Activated CD4-positive, alpha-beta T cell treated with anti-CD3 and anti-CD28 coated beads, Interleukin-2, amount 50 U/mL, for 24 hours (primary cell): ENCODE data around the gene CST7.

ENCODE experiments used
- DNase-seq, 2 donors: peaks; one replicate each; pipeline ENCODE4 v3.0.0-alpha.2; 2020; ENCODE audit warnings: low read depth in 1 of 2, low spot score in 1 of 2

The CST7 gene

DNA sequence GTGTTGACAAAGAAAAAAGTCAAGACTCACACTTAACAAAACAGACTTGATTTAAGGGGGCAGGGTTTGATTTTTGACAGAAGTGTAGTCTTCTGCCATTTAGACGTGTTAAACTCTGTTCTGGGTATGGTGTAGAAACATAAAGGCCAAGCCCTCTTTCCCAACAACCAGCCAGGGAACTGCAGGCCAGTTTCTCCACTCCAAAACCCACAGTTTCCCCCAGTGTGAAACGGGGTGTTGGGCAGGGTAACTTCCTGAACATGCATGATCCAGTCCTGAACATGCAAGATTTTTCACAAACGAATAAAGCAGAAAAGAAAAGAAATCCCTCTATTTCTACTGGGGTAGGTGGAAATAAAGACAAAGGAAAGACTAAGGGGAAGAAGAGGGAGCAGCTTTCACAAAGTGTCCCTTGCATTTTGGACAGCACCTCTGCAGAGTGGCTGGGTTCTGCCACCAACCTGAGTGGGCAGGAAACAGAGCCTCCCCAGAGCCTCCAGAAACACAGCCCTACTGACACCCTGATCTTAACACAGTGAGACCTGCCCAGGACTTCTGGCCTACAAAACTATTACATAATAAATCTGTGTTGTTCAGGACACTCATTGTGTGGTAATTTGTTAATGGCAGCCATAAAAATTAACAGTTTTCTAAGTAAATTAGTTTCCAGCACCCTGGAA lies 36.0 kb downstream of the CST7 start:
- no peak for DNase-seq

DNA sequence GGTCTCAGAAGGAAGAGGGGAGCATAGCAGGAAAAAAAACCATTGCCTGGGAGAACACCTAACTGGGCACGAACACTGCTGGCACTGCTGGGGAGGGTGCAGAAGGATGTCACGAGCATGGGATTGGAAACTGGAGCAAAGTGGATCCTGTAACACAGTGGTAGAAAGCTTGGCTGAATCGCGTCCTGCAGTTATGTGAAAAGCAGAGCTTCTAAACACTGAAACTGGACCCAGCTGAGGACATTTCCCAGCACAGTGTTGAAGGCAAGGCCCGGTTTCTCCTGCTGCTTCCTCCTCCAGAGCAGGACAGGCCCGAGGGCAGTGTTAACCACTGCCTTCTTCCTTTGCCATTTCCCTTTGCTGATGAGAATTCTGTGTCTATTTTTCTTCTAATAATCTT lies 36.7 kb downstream of the CST7 start:
- no peak for DNase-seq

DNA sequence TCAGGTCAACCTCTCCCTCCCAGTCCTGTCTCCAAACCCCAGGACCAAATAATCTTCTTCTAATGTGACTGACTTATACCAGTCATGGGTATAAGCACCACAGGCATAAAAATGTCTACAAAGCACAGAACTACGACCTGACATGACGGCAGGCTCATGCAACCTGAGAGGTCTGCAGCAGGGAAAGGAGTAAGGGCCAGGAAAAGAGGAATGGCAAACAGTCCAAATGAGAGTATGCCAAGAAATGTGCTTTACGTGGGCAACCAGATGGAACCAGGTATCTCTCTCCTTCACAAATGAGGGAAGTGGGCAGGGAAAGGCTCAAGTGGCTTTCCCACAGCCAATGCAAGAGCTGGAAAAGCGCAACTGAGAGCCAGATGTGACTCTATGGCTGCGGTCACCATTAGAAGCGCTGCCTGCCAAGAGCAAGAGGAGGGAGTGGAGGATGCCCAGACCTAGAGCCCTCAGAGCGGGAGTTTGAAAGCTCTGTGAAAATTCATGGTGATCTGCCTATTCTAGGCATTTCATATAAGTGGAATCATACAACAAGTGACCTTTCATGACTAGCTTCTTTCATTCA lies 37.5 kb downstream of the CST7 start:
- no peak for DNase-seq

DNA sequence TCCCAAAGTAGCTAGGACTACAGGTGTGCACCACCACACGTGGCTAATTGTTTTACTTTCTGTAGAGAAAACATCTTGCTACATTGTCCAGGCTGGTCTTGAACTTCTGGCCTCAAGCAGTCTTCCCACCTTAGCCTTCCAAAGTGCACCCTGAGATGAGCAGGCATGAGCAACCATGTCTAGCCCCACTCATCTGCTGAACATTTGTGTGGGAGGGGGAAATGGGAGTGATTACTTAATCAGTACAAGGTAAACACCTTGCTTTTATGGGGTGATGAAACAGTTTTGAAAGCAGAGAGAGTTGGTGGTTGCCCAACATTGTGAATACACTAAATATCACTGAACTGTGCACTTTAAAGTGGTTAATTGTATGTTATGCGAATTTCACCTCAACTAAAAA lies 38.2 kb downstream of the CST7 start:
- no peak for DNase-seq

DNA sequence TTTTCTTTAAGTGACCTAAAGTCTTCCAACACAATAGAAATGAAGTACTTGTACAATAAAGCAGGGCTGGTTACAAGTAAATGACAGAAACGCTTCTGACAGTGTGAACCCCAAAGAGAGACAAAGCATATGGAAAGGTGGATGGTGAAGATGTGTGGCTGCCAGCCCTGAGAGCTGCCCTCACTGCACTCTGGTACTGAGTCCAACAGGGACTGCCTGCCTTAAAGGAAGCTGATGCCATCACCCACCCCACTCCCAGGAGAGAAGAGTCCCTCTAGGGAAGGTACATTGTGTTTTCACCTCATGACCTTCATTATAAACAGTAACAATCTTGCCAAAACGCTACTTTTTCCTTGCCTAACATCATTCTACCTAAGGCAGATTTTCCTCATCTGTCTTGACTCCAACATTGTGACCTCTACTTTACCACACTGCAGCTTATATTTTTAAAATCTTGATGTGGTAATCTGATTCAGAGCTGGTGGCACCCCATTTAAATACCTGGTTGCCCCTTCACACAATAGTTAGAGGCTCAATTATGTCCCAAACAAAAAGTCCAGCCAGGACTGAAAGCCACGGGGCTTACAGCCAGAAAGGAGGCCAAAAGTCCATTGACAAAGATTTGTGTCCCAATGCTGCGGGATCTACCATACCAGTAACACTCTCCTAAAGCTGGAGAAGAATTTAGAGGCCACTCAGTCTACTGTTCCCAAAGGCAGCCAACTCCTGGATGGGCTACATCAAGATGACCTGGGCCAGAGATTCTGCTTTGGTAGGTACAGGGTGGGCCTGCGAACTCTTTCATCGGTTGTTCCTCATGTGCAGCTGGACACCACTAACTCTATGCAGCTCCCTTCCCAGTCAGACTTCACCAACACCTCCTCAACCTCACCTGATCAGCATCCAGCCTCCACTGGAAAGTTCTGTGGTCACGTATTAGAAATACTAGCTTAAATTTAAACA lies 39.1 kb downstream of the CST7 start:
- no peak for DNase-seq

DNA sequence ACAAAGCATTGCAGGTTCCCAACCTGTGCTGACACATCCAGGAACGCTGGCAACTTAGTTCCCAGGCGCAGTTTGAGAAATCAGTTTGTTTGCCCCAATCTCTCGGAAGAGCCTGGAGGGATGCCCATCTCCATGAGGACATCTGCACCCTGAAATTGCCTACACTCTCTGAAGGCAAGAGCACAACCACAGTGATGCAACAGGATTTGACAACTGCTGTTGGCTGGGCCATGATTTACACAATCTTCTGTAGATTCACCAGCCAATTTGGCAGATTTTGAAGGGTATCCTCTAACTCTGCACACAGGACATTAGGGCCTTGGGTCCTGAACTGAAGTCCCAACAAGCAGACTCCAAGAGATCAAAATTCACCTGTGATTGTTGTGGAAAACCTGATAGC lies 40.1 kb downstream of the CST7 start:
- DNase-seq: no peak

DNA sequence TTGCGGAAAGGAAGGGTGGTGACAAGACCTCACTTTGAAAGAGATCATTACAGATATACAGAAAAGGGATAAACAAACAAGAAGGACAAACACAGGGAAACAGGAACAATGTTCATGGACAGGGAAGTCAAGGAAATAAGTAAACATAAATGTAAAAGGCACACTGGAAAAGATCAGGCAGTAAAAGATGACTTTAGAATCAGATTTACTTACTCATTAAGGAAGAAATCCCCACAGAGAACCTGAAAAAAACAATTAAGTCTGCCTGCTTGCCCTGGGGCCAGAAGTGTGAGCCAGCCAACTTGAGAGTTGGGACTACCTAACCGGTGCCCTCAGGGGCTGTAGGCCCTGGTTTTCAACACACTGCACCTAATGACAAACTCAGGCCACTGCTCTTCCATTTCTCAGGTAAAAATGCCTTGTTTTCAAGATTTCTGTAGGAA lies 41.8 kb downstream of the CST7 start:
- DNase-seq: no peak

DNA sequence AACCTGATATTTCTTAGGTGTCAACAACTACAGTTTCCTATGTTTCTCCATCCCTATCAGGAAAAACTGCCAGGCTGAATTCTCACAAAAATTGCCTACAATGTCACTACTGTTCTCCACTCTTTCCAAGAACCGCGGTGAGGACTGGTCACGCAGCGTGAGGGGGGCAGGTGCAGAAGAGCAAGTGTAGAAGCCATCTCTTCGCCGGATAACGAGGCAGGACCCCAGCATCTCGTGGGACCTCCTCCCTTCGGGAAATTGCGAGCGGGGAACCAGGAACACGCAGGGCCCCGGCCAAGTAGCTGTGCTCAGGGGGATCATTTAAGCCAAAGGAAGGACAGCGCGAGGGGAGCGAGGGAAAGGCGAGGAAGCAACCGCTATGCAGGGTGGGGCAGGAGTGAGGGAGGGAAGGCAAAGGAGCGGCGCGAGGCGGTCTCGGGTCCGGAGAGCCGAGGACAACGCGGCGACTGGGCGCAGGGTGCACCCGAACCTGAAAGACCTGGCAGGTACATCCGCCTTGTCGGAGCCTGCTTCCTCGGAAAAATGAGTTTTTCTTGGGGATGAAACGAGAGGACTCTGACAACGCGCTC lies 42.9 kb downstream of the CST7 start:
- no peak for DNase-seq

DNA sequence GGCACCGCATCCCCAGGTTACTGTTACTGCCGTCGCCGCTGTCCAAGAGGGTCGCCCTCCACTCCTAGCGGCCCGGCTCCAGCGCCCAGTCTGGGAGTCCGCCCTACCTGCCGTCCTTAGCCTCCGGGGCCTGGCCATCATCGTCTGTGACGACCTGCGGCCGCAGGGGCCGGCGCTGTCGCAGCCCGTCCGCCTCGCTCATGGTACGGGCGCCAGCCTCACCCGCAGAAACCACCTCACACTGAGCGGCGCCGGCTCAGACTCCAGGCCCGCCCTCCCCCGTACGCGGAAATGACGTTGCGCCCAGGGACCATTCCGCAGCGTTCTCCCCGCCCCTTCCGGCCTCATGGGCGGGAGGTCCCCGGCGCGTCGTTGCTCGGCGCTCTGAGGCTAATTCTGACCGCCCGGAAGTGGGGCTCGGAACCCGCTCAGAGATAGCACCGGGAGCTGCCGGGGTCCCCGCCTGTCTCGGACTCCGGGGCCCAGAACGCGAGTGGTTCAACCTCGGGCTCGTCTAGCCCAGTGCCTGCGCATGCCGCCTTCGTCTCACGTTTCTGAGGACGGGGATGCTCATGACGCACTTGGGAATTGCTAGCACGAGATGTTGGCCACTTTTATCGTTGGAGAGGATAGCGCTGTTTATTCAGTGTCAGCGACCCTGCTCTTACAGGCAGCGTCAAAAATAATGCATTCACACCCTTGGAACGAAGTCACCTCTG lies 43.6 kb downstream of the CST7 start, which contains the start of gene APMAP:
TSS of gene APMAP (minus strand) at position 265 of the 719 bp plus-strand sequence. CDS start at position 202, 63 bp downstream.
- DNase-seq: peak; percentile 95

DNA sequence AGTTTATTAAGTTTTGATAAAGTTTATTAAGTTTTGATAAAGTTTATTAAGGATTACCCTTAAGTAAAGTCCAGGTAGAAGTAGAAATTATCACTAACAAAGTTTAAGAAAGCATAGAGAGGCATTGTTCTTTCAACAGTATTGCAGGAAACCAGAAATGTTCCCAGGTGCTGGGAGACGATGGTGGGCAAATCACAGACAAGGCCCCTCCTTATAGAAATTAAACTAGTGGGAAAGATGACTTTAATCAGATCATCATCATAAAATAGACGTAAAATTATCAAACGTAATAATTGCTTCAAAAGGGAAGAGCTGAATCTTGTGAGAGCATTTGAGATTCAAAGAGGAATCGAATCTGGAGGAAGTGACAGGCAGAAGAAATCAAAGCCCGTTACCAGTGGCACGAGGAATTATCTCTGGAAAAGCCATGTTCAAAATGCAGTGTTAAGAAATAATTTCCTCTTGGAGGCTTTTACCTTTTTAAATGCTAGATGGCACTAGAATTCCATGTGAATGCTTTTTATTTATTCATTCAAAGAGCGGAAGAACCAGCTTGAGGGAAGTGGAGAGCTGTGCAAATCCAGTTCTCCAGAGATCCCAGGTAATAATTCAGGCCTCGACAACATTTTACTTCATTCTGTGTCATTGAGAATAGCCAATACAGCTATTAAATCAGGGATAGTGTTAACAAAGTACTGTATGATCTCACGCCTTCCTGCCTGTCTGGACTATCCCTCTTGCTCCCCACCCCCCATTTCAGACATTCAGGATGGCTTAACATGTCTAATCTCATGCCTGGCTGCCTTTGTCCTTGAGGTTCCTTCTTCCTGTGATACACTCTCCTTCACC lies 44.5 kb downstream of the CST7 start:
- no peak for DNase-seq

DNA sequence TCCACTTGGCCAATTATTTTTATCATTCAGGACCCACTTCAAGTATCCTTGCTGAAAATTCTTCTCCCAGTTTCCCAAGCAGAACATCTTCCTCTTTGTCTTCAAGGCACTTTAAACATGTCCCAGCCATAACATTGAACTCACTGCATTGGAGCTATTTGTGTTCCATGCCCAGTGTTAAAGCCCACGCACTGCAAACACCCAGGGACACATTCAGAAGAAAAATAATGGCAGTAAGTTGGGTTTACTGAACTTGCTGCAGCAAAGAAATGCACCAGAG lies 45.1 kb downstream of the CST7 start:
- no peak for DNase-seq

DNA sequence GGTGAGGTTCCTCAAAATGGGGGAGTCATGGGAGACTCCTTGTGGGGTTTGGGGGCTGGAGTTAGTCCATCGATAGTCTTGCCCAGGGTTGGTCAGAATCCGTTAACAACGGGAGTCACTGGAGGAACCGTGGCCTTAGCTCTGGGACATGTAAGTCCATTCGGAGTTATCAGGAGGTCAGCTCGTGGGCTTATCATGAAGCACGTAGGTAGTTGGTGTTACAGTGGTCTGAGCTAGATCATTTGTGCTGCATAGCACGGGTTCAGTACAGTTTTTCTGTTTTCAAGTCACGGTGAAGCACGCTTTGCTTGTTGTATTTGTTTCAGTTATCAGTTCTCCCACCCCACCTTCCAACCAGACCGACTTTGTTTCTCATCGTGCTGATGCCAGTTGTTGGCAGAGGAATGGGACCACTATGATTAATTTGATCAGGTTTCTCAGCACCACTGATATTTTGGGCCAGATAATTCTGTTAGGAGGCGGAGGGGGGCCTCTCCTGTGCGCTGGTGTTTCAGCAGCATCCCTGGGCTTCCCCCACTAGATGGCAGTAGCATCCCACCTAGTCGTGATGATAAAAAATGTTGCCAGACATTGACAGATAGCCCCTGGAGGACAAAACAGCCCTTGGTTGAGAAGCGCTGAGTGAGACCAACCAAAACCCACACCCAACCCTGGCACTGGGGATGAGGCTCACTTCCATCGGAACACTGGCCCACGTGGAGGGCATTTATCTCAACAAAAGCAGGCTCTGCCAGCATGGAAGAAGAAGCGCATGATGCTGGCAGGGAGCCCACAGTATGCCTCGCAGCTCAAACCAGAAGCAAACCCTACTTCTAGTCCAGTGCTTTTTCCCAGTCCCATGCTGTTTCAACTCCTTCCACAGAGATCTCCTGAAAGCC lies 45.6 kb downstream of the CST7 start:
- peak; percentile 72 to 81 for DNase-seq

DNA sequence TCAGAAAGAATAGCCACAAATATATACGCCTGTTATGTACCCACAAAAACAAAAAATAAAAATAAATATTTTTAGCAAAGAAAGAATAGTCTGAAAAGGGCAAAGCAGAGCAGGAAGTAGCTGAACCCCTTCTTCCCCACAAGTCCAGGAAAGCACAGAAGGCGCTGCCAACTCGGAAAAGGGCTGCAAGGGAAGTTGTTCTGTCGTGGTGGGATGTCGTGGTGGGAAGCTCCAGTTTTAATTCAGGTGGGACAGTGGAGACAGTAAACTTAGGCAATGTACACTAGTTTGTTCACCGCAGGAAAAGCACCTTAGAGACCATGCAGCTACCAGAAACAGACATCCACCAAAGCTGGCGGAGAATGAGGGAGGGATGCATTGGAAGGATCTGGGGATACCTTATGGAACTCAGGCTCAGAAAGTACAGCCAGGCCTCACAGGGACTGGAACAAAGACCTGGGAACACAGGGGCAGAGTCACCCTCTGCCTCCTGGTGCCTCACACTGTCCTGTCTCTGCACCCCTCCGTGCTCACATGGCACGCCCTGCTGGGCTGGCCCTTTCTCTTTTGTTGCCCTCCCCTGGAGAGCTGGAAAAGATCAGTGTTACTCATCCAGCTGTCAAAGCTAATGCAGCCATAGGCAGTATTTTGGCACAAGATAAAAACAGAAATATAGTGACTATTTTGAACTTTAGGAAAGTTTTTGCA lies 46.8 kb downstream of the CST7 start:
- no peak for DNase-seq

DNA sequence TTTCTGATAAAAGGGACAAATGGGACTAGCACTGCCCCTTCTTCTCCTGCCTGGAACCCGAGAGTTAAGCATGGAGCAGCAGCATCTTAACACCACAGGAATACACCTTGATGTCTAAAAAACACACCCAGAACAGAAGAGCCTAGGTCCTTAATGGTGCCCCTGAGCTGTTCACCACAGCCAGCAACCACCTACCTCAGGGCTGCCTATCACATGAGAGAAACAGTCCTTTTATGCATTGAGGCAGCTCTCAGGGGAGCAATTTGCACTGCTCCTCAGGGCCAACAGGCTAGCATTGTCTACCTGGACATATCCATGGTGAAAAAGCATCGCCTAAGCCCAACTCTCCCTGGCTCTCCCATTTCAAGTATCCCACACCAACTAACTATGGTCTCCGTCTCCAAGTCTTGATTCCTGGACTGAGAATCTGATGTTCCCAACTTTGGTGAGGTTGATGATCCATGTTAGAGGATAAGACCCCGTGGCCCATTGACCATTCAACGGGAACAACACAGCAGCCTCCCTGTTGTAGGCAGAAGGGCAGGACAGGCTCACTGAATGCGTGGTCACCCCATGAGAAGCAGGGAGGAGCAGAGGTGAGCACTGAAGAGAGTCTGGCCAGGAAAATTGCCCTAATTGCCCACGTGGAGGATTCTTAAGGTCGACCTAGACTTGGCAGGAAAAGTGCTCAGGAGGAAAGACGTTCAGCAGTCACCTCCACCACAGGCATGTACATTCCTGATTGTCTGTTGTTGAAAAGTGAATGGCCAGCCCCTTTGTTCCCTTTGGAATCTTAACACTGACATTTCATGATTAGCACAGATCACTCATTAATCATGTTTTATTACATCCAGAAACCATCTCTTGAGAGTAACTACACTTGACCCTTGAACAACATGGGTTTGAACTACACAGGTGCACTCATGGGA lies 47.6 kb downstream of the CST7 start:
- DNase-seq: no peak

DNA sequence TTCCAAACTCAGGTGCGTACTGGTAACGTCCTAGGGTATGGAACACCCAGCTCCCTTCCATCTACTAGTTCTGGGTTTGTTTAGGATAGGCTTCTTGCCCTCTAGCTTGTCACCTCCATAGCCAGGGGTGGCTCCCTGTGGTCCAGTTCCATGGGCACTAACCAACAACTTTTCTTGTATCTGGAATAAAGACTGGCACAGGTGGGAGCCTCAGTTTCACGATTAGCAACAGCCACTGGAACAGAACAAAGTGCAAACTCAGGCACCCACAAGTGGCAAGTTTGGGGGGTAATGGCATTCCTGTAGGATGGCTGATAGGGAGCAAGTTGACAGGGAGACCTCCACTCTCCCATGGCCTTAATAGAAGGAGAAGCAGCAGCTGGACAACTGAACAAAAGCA lies 49.1 kb downstream of the CST7 start:
- no peak for DNase-seq

DNA sequence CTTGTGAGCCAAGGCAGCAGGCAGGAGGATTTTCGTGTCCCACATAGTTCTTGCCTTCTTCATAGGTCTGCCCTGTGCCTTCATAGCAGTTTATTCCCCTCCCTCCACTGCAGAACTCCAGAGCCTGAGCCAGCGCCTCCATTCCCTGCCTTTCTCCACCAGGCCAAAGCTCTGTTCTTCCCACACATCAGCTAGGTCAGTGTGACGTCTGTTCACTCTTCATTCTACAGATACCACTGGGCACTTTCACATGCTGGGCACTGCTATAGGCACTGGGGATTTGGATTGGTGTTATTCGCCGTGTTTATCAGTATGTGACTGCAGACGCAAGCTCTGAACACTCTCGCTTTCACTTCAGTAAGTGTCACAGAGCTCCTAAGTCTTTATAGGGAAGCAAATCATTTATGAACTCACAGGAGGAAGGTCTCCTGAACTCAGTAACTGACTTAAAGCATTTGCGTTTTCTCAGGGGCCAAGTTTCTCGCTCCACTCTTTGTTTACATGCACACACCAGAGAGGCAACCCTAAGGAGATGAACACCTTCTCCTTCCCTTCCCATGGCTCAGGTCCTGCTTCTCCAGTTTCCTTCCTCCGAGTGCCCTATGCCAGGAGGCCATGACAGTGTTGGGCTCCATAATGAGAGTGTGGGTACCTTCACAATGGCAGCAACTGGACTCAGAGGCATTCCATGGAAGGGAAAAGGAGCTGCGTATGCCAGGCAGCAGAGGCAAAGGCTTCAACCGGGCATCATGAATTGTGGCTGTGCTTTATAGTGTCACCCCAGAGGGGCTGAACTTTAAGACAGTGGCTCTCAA lies 49.8 kb downstream of the CST7 start:
- no peak for DNase-seq

DNA sequence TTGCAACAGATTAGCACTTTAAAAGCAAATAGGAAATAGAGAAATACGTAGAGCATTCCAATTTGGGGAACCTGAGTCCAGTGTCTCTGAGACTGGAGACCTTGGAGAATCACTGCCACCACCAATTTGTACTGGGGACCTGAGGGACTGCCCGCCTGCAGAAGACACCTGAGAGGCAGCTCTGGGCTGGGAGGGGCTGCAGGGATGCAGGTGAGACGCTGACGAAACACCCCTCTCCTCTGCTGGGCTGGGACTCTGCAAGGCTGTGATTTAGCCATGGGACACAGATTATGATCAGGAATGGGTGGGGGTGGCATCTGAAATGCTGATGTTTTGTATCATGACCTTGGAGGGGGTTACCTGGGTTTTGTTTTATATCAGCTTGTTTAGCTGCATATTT lies 50.5 kb downstream of the CST7 start:
- no peak for DNase-seq
